Nephron (organoid): ENCODE data around the gene MEX3D.
A peak's percentile ranks its signal among the peaks of the same experiment; 100 is the strongest.

Source experiments
- H3K27ac Mint-ChIP-seq, 3 experiments: 2 replicates each; pipeline ENCODE4 v1.8.0; 2020; ENCODE audit warnings: mixed read lengths in 3 of 3, mild to moderate bottlenecking in 2 of 3, moderate library complexity in 1 of 3
- H3K27me3 Mint-ChIP-seq: 2 replicates; pipeline ENCODE4 v1.8.0; 2021; ENCODE audit warnings: low read depth, mild to moderate bottlenecking, moderate library complexity, mixed read lengths
- H3K36me3 Mint-ChIP-seq: 2 replicates; pipeline ENCODE4 v1.8.0; 2020; ENCODE audit warnings: low read depth, mixed read lengths
- H3K4me1 Mint-ChIP-seq: 2 replicates; pipeline ENCODE4 v1.8.0; 2020; ENCODE audit warnings: mixed read lengths
- H3K4me3 Mint-ChIP-seq, 3 experiments: 2 replicates each; pipeline ENCODE4 v1.8.0; 2020; ENCODE audit warnings: mild to moderate bottlenecking in 3 of 3, mixed read lengths in 3 of 3, moderate library complexity in 2 of 3
- H3K9me3 Mint-ChIP-seq: 2 replicates; pipeline ENCODE4 v1.8.0; 2020; ENCODE audit warnings: mixed read lengths
- TF ChIP-seq, protein P1 (sequence below), 3 experiments: fragments of 200-600 bp; sonication (generic); IDR thresholded peaks; one replicate each; pipeline ENCODE4 v1.5.0; 2021; ENCODE audit warnings: antibody characterized with exemption in 3 of 3; ENCODE audit not compliant: unreplicated experiment in 3 of 3

Gene MEX3D

DNA sequence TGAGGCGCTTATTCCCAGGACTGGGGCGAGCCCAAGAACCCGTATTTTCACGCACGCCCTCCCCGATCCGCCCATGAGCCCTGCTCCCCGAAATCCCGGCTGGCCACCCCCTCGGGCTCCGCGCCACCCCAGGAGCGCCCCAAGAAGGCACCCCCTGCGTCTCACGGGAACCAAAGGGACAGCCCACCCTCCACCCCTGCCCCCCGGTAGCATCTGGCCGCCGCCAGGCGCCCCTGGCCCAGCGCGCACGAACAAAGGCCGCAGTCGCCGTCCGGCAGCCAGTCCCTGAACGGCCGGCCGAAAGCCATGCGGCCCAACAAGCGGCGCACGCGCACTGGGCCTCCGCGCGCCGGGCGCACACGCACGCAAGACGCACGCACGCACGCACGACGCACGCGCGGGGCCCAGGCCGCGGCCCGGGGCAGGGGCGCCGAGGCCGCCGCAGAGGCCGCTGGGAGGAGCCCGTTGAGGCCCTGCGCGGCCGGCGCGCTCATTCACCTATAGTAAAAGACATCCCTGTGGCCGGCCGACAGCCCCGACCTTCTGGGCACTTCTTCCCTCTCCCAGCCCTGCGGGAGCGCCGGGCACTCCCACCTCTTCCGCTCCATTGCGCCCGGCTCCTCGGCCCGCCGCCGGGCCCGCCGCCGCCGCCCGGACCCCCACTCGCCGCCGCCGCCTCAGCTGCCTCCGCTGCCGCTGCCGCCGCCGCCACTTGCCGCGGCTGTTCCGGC is 24.1 kb upstream of the MEX3D start:
- Mint-ChIP-seq H3K9me3 (no peaks in the 10 kb centered on the region), H3K36me3 (peaks cover 17% of the 10 kb centered on the region), H3K27me3 (no peaks in the 10 kb centered on the region), H3K27ac (peak overlapping the region; percentile 90 to 98 (median 97)), H3K4me1 (peaks cover 9% of the 10 kb centered on the region), H3K4me3 (peak overlapping the region; percentile 91 to 97 (median 94))
- TF ChIP-seq, protein P1, sequence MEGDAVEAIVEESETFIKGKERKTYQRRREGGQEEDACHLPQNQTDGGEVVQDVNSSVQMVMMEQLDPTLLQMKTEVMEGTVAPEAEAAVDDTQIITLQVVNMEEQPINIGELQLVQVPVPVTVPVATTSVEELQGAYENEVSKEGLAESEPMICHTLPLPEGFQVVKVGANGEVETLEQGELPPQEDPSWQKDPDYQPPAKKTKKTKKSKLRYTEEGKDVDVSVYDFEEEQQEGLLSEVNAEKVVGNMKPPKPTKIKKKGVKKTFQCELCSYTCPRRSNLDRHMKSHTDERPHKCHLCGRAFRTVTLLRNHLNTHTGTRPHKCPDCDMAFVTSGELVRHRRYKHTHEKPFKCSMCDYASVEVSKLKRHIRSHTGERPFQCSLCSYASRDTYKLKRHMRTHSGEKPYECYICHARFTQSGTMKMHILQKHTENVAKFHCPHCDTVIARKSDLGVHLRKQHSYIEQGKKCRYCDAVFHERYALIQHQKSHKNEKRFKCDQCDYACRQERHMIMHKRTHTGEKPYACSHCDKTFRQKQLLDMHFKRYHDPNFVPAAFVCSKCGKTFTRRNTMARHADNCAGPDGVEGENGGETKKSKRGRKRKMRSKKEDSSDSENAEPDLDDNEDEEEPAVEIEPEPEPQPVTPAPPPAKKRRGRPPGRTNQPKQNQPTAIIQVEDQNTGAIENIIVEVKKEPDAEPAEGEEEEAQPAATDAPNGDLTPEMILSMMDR (IDR thresholded peaks at IDR 0.05; ENCODE audit: unreplicated experiment in 3 of 3): no peak

GRCh38 chr19:1591421-1592023 is 23.4 kb upstream of the MEX3D start:
- Mint-ChIP-seq H3K4me3 (peak overlapping the region; percentile 91 to 97 (median 94)), H3K4me1 (peaks cover 9% of the 10 kb centered on the region), H3K27ac (peak overlapping the region; percentile 90 to 98 (median 97)), H3K27me3 (no peaks in the 10 kb centered on the region), H3K36me3 (peaks cover 14% of the 10 kb centered on the region), H3K9me3 (no peaks in the 10 kb centered on the region)
- TF ChIP-seq, protein P1 (IDR thresholded peaks at IDR 0.05; ENCODE audit: unreplicated experiment in 3 of 3): no peak

DNA sequence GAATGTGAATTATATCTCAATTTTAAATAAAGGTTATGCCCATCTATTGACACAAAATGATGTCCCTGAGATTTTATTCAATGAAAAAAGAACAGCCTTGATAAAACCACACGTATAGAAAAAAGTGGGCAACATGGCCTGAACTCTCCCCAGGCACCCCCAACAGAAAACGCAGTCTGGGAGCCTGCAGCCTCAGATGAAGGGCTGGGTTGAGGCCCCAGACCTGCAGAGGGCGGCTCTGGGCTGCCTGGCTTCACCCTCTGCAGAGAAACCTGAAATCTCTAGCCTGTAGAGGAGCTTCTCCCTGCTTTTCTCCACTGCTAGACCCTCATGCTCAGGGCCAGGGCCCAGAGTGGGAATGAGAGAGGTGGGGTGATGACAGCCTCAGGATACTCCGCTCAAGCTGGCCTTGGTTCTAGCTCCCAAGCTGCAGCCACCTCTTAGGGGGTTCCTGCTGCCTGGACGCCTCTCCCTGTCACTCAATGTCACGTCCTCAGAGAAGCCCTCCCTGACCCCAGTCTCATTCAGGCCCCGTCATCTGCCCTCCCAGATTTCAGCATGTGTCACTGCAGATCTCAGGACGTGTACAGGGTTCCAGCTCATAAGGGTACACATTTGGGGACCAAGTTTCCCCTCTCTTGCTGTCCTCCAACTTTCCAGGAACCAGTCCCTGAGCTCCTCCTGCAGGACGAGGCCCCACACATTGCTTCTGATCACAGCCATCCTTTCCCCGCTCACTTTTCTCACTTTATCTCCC is 22.7 kb upstream of the MEX3D start:
- no peaks in the 10 kb centered on the region for H3K27me3 Mint-ChIP-seq
- peak overlapping the region; percentile 91 to 97 (median 94) for H3K4me3 Mint-ChIP-seq
- peak overlapping the region; percentile 90 to 98 (median 97) for H3K27ac Mint-ChIP-seq
- H3K36me3 Mint-ChIP-seq: peaks cover 20% of the 10 kb centered on the region
- TF ChIP-seq, protein P1 (IDR thresholded peaks at IDR 0.05; ENCODE audit: unreplicated experiment in 3 of 3): peak in 2 of 3 experiments; percentile 10 to 22
- H3K4me1 Mint-ChIP-seq: peaks cover 9% of the 10 kb centered on the region
- H3K9me3 Mint-ChIP-seq: no peaks in the 10 kb centered on the region

- no peaks in the 10 kb centered on the region for H3K27me3 Mint-ChIP-seq
- peaks cover 40% of the 10 kb centered on the region for H3K36me3 Mint-ChIP-seq
- peak overlapping the region; percentile 27 to 71 (median 38) for H3K27ac Mint-ChIP-seq
- H3K4me3 Mint-ChIP-seq: peak overlapping the region; percentile 29 to 56 (median 43)
- H3K4me1 Mint-ChIP-seq: peaks cover 9% of the 10 kb centered on the region
- TF ChIP-seq, protein P1 (IDR thresholded peaks at IDR 0.05; ENCODE audit: unreplicated experiment in 3 of 3): no peak
- no peaks in the 10 kb centered on the region for H3K9me3 Mint-ChIP-seq
These were observed 19.7 kb upstream of the MEX3D start for GRCh38 chr19:1587872-1588271.

- H3K27me3 Mint-ChIP-seq: no peaks in the 10 kb centered on the region
- TF ChIP-seq, protein P1 (IDR thresholded peaks at IDR 0.05; ENCODE audit: unreplicated experiment in 3 of 3): no peak
- peaks cover 59% of the 10 kb centered on the region for H3K36me3 Mint-ChIP-seq
- H3K9me3 Mint-ChIP-seq: no peaks in the 10 kb centered on the region
- H3K4me3 Mint-ChIP-seq: no peak overlapping the region
- H3K27ac Mint-ChIP-seq: no peak overlapping the region
- no peaks in the 10 kb centered on the region for H3K4me1 Mint-ChIP-seq
These were observed 17.1 kb upstream of the MEX3D start for GRCh38 chr19:1585243-1585580.
